HEK293 (cell line): ENCODE data around the gene UBA1.

Source experiments
- CTCF ChIA-PET: fragments of 350-600 bp; formaldehyde crosslinking; extraction: SDS; loops from one replicate; lab custom pipeline; 2021; ENCODE audit warnings: antibody characterized with exemption; lab: Yijun Ruan, JAX
- POLR2A ChIA-PET: fragments of 300-600 bp; formaldehyde crosslinking; extraction: SDS; loops from one replicate; lab custom pipeline; 2020; ENCODE audit warnings: antibody characterized with exemption, inconsistent platforms; lab: Yijun Ruan, JAX
- H3K27ac ChIP-seq: fragments of 200-500 bp; sonication (Bioruptor generic); 2 replicates; pipeline ENCODE4 v1.5.1; 2014; ENCODE audit warnings: low read depth, low read length, control low read depth, inconsistent platforms; ENCODE audit errors: extremely low read depth
- H3K36me3 ChIP-seq, 2 experiments: fragments of 200-500 bp in 1 of 2; sonication (Bioruptor generic) in 1 of 2; 1 replicate in 1 of 2; 2 replicates in 1 of 2; pipeline ENCODE4 v1.5.1; 2014 to 2017; ENCODE audit warnings: inconsistent platforms in 2 of 2, low read length in 2 of 2; ENCODE audit not compliant: control insufficient read depth in 2 of 2, insufficient read depth in 1 of 2
- H3K4me1 ChIP-seq: fragments of 200-500 bp; sonication (Bioruptor generic); 2 replicates; pipeline ENCODE4 v1.5.1; 2014; ENCODE audit warnings: mild to moderate bottlenecking, low read length, inconsistent platforms; ENCODE audit not compliant: control insufficient read depth, insufficient read depth
- H3K4me3 ChIP-seq: 2 replicates; pipeline ENCODE4 v1.5.1; 2011; ENCODE audit warnings: low read depth, mild to moderate bottlenecking, control low read depth, low read length, moderate library complexity
- H3K9me3 ChIP-seq: fragments of 200-500 bp; sonication (Bioruptor generic); 2 replicates; pipeline ENCODE4 v1.5.1; 2014; ENCODE audit warnings: low read depth, low read length, inconsistent platforms; ENCODE audit not compliant: control insufficient read depth, insufficient read depth
- GLIS1 ChIP-seq: fragments of 450-650 bp; formaldehyde crosslinking; IDR thresholded peaks from 2 replicates; pipeline ENCODE4 v1.5.1; 2016; ENCODE audit warnings: missing biosample characterization, missing genetic modification characterization
- KLF1 ChIP-seq: fragments of 450-650 bp; formaldehyde crosslinking; IDR thresholded peaks from 2 replicates; pipeline ENCODE4 v1.5.1; 2016; ENCODE audit warnings: missing biosample characterization, missing genetic modification characterization
- KLF10 ChIP-seq: fragments of 450-650 bp; IDR thresholded peaks from 2 replicates; pipeline ENCODE4 v1.5.1; 2018; ENCODE audit warnings: missing biosample characterization, mild to moderate bottlenecking, missing genetic modification characterization
- PBX3 ChIP-seq: sonication (generic); formaldehyde crosslinking; IDR thresholded peaks from 2 replicates; pipeline ENCODE4 v1.8.1; 2022; ENCODE audit warnings: mild to moderate bottlenecking, moderate library complexity, missing genetic modification reagents
- PRDM6 ChIP-seq: fragments of 450-650 bp; formaldehyde crosslinking; IDR thresholded peaks from 2 replicates; pipeline ENCODE4 v1.5.1; 2017; ENCODE audit warnings: missing biosample characterization, missing genetic modification characterization
- REST ChIP-seq: fragments of 450-650 bp; formaldehyde crosslinking; IDR thresholded peaks from 2 replicates; pipeline ENCODE4 v1.5.1; 2016; ENCODE audit warnings: missing biosample characterization, missing genetic modification characterization
- SETDB1 ChIP-seq: IDR thresholded peaks from one replicate; pipeline ENCODE4 v1.6.1; 2017; ENCODE audit warnings: mild to moderate bottlenecking, low read length, moderate library complexity, mixed read lengths; ENCODE audit not compliant: insufficient read length
- SP3 ChIP-seq: fragments of 450-650 bp; formaldehyde crosslinking; IDR thresholded peaks from 2 replicates; pipeline ENCODE4 v1.5.1; 2016; ENCODE audit warnings: missing biosample characterization, missing genetic modification characterization
- SP7 ChIP-seq: fragments of 450-650 bp; formaldehyde crosslinking; IDR thresholded peaks from 2 replicates; pipeline ENCODE4 v1.5.1; 2016; ENCODE audit warnings: missing biosample characterization, missing genetic modification characterization
- YY1 ChIP-seq: fragments of 450-650 bp; formaldehyde crosslinking; IDR thresholded peaks from 2 replicates; pipeline ENCODE4 v1.5.1; 2018; ENCODE audit warnings: missing biosample characterization, missing genetic modification characterization
- ZBTB17 ChIP-seq: fragments of 450-650 bp; formaldehyde crosslinking; IDR thresholded peaks from 2 replicates; pipeline ENCODE4 v1.5.1; 2016; ENCODE audit warnings: missing biosample characterization, missing genetic modification characterization
- ZBTB20 ChIP-seq: fragments of 450-650 bp; formaldehyde crosslinking; IDR thresholded peaks from 2 replicates; pipeline ENCODE4 v1.5.1; 2016; ENCODE audit warnings: missing biosample characterization, missing genetic modification characterization
- ZBTB6 ChIP-seq: fragments of 450-650 bp; formaldehyde crosslinking; IDR thresholded peaks from 2 replicates; pipeline ENCODE4 v1.5.1; 2017; ENCODE audit warnings: missing biosample characterization, missing genetic modification characterization
- ZBTB8A ChIP-seq: fragments of 450-650 bp; formaldehyde crosslinking; IDR thresholded peaks from 2 replicates; pipeline ENCODE4 v1.5.1; 2016; ENCODE audit warnings: missing biosample characterization, missing genetic modification characterization
- ZFP69B ChIP-seq: fragments of 450-650 bp; formaldehyde crosslinking; IDR thresholded peaks from 2 replicates; pipeline ENCODE4 v1.5.1; 2016; ENCODE audit warnings: missing biosample characterization, missing genetic modification characterization
- ZNF112 ChIP-seq: fragments of 450-650 bp; formaldehyde crosslinking; IDR thresholded peaks from 2 replicates; pipeline ENCODE4 v1.5.0; 2017; ENCODE audit warnings: missing biosample characterization, missing genetic modification characterization
- ZNF148 ChIP-seq: fragments of 450-650 bp; formaldehyde crosslinking; IDR thresholded peaks from 2 replicates; pipeline ENCODE4 v1.5.0; 2017; ENCODE audit warnings: missing biosample characterization, missing genetic modification characterization, borderline replicate concordance
- ZNF2 ChIP-seq: fragments of 450-650 bp; formaldehyde crosslinking; IDR thresholded peaks from 2 replicates; pipeline ENCODE4 v1.5.1; 2016; ENCODE audit warnings: missing biosample characterization, missing genetic modification characterization
- ZNF391 ChIP-seq: fragments of 450-650 bp; formaldehyde crosslinking; IDR thresholded peaks from 2 replicates; pipeline ENCODE4 v1.5.1; 2016; ENCODE audit warnings: low read depth, missing biosample characterization, missing genetic modification characterization, borderline replicate concordance
- ZNF555 ChIP-seq: fragments of 450-650 bp; formaldehyde crosslinking; conservative IDR thresholded peaks from 2 replicates; pipeline ENCODE4 v1.5.1; 2017; ENCODE audit warnings: missing biosample characterization, mild to moderate bottlenecking, missing genetic modification characterization, inconsistent platforms

Gene UBA1

GRCh38 chrX:47232803-47233332, 39.2 kb downstream of the UBA1 start, which contains the start of gene USP11 (continued):
- peak; percentile 90 for TF ChIP-seq YY1
- TF ChIP-seq ZBTB17 (tag by site-specific recombination): peak; percentile 63; the same call in 1 of the 2 replicates
- peak; percentile 39; the same call in 1 of the 2 replicates for TF ChIP-seq PBX3
- peak; percentile 33; the same call in 1 of the 2 replicates for TF ChIP-seq REST (tag by site-specific recombination)
- no peak for TF ChIP-seq ZNF555 (tag by site-specific recombination)
- TF ChIP-seq ZNF148: no peak
- TF ChIP-seq SP7 (tag by site-specific recombination): peak; percentile 75
- no peak for TF ChIP-seq ZNF112 (tag by site-specific recombination)
- no peak for TF ChIP-seq KLF1 (tag by site-specific recombination)
- peak; percentile 76 for TF ChIP-seq ZNF2
- peak; percentile 28; the same call in 1 of the 2 replicates for TF ChIP-seq GLIS1 (tag by site-specific recombination)
- TF ChIP-seq SETDB1: no peak
- TF ChIP-seq, all 188 proteins: peak for 30

- Histone ChIP-seq H3K36me3 (peaks cover 8 to 22% of the 10 kb centered on the region in 2 experiments), H3K4me3 (peak overlapping the region; percentile 87), H3K9me3 (no peaks in the 10 kb centered on the region), H3K27ac (peak overlapping the region; percentile 100), H3K4me1 (peaks cover 7% of the 10 kb centered on the region; the same call in 1 of the 2 replicates)
- CTCF ChIA-PET: interaction anchor here (1.4 kb wide), 1 partner anchor 152 kb away, joined by 7 read pairs; no protein-coding TSS in a partner anchor
- POLR2A ChIA-PET: interaction anchor here (0.6 to 3.8 kb wide), 17 partner anchors 9 to 290 kb away, joined by 3 to 124 read pairs (median 4); partner anchors contain the start of genes CDK16, NDUFB11 and RBM10
- peak; percentile 34; the same call in 1 of the 2 replicates for TF ChIP-seq ZBTB8A (tag by site-specific recombination)
- peak; percentile 92 for TF ChIP-seq SP3 (tag by site-specific recombination)
- TF ChIP-seq ZBTB6 (tag by site-specific recombination): peak; percentile 57; the same call in 1 of the 2 replicates
- peak; percentile 85 for TF ChIP-seq PRDM6
- TF ChIP-seq KLF10 (tag by site-specific recombination): peak; percentile 94
- no peak for TF ChIP-seq ZNF391 (tag by site-specific recombination)
- peak; percentile 70 for TF ChIP-seq ZBTB17 (tag by site-specific recombination)
- peak; percentile 89 for TF ChIP-seq GLIS1 (tag by site-specific recombination)
- TF ChIP-seq ZBTB20 (tag by site-specific recombination): peak; percentile 92
- peak; percentile 65; the same call in 1 of the 2 replicates for TF ChIP-seq ZFP69B (tag by site-specific recombination)
Observed at GRCh38 chrX:47233333-47234113, 39.9 kb downstream of the UBA1 start.
